Activated CD4-positive, alpha-beta T cell treated with anti-CD3 and anti-CD28 coated beads, Interleukin-2, amount 50 U/mL, for 16 hours (primary cell): Measurements from ENCODE around the gene SUPV3L1.
A peak's percentile ranks its signal among the peaks of the same experiment; 100 is the strongest.

ENCODE experiments used
- DNase-seq: peaks from one replicate; pipeline ENCODE4 v3.0.0-alpha.2; 2020

Gene SUPV3L1

GRCh38 chr10:69208761-69209160 lies 28.7 kb downstream of the SUPV3L1 start:
- no peak for DNase-seq

- no peak for DNase-seq
Measured at GRCh38 chr10:69209787-69210484, 29.9 kb downstream of the SUPV3L1 start.

- DNase-seq = no peak
Measured at GRCh38 chr10:69211104-69211503, 31.1 kb downstream of the SUPV3L1 start.

GRCh38 chr10:69211524-69211923 lies 31.5 kb downstream of the SUPV3L1 start:
- DNase-seq = no peak

GRCh38 chr10:69213591-69214311 lies 33.7 kb downstream of the SUPV3L1 start:
- no peak for DNase-seq

GRCh38 chr10:69214666-69215131 lies 34.7 kb downstream of the SUPV3L1 start:
- DNase-seq = peak; percentile 33

- DNase-seq = peak; percentile 41
Measured at GRCh38 chr10:69215405-69216171, 35.6 kb downstream of the SUPV3L1 start.

GRCh38 chr10:69216577-69217118 lies 36.6 kb downstream of the SUPV3L1 start:
- no peak for DNase-seq

GRCh38 chr10:69217119-69217754 lies 37.2 kb downstream of the SUPV3L1 start:
- DNase-seq = no peak

GRCh38 chr10:69218831-69219230 lies 38.8 kb downstream of the SUPV3L1 start:
- no peak for DNase-seq

- no peak for DNase-seq
Measured at GRCh38 chr10:69220041-69220451, 40.0 kb downstream of the SUPV3L1 start, which contains the start of gene HKDC1. TSS of gene HKDC1 (plus strand) at chr10:69220332. CDS start at chr10:69220436, 104 bp downstream.

GRCh38 chr10:69220507-69220906 lies 40.5 kb downstream of the SUPV3L1 start:
- no peak for DNase-seq

GRCh38 chr10:69222157-69223027 lies 42.4 kb downstream of the SUPV3L1 start:
- peak; percentile 91 for DNase-seq

- no peak for DNase-seq
Measured at GRCh38 chr10:69223028-69223342, 43.0 kb downstream of the SUPV3L1 start.

GRCh38 chr10:69224862-69225657 lies 45.0 kb downstream of the SUPV3L1 start:
- DNase-seq = no peak

GRCh38 chr10:69225681-69226080 lies 45.6 kb downstream of the SUPV3L1 start:
- no peak for DNase-seq

- DNase-seq = no peak
Measured at GRCh38 chr10:69226919-69227450, 47.0 kb downstream of the SUPV3L1 start.

- no peak for DNase-seq
Measured at GRCh38 chr10:69228151-69228550, 48.1 kb downstream of the SUPV3L1 start.

- no peak for DNase-seq
Measured at GRCh38 chr10:69229616-69229916, 49.5 kb downstream of the SUPV3L1 start.

- no peak for DNase-seq
Measured at GRCh38 chr10:69230128-69230527, 50.1 kb downstream of the SUPV3L1 start.

- no peak for DNase-seq
Measured at GRCh38 chr10:69232252-69232651, 52.2 kb downstream of the SUPV3L1 start.
